Activated CD8-positive, alpha-beta memory T cell treated with anti-CD3 and anti-CD28 coated beads for 36 hours (primary cell): ENCODE results near the gene EARS2. TPM values are rescaled to one million over a fixed set of nuclear protein-coding genes. Genes with fewer than 3 reads are reported as not detected.
"Not testable (repeated sequence)": the region's sequence is repeated elsewhere in the genome, so short reads cannot be mapped to it uniquely, and the experiment has no call there.

ENCODE experiments used
- CTCF ChIA-PET: fragments of 350-600 bp; sonication (Branson Sonifier 250); formaldehyde crosslinking; loops from one replicate; lab custom pipeline; 2021; ENCODE audit warnings: antibody characterized with exemption; lab: Charles Lee
- POLR2A ChIA-PET: fragments of 350-600 bp; sonication (Branson Sonifier 250); formaldehyde crosslinking; loops from one replicate; lab custom pipeline; 2021; ENCODE audit warnings: antibody characterized with exemption; lab: Charles Lee
- total RNA-seq, 2 experiments: library from RNA; stranded (reverse); gene quantifications; one replicate each; pipeline ENCODE4 v1.2.3, GENCODE V29; 2021

EARS2 gene
- total RNA-seq, 2 experiments from 2014 or later = 25.6 to 28.2 TPM

GRCh38 chr16:23512168-23512695 lies 44.9 kb downstream of the EARS2 start:
- ChIA-PET POLR2A (no interaction called here), CTCF (no interaction called here)

- ChIA-PET POLR2A (no interaction called here), CTCF (no interaction called here)
Observed at GRCh38 chr16:23511731-23512130, 45.4 kb downstream of the EARS2 start.

GRCh38 chr16:23510915-23511270 lies 46.3 kb downstream of the EARS2 start:
- CTCF ChIA-PET = interaction anchor here (1.0 kb wide), 1 partner anchor 41 kb away, joined by 3 read pairs; no protein-coding TSS in a partner anchor
- POLR2A ChIA-PET = not testable (repeated sequence)

GRCh38 chr16:23510164-23510914 lies 46.8 kb downstream of the EARS2 start, which contains the start of gene GGA2:
TSS of gene GGA2 (minus strand) at chr16:23510494. CDS start at chr16:23510411, 83 bp downstream.
- POLR2A ChIA-PET = no interaction called here
- CTCF ChIA-PET = interaction anchor here (1.0 kb wide), 1 partner anchor 41 kb away, joined by 3 read pairs; no protein-coding TSS in a partner anchor

- CTCF ChIA-PET = interaction anchor here (1.0 kb wide), 1 partner anchor 48 kb away, joined by 3 read pairs; the partner anchor contains the start of gene UBFD1
- POLR2A ChIA-PET = no interaction called here
Observed at GRCh38 chr16:23509782-23510163, 47.4 kb downstream of the EARS2 start.

GRCh38 chr16:23509441-23509754 lies 47.8 kb downstream of the EARS2 start:
- POLR2A ChIA-PET = no interaction called here
- CTCF ChIA-PET = interaction anchor here (1.0 kb wide), 1 partner anchor 48 kb away, joined by 3 read pairs; the partner anchor contains the start of gene UBFD1

GRCh38 chr16:23508589-23509440 lies 48.3 kb downstream of the EARS2 start:
- ChIA-PET CTCF (interaction anchor here (1.0 kb wide), 1 partner anchor 49 kb away, joined by 3 read pairs; the partner anchor contains the start of gene UBFD1), POLR2A (interaction anchor here (0.6 kb wide), 1 partner anchor 39 kb away, joined by 3 read pairs; no protein-coding TSS in a partner anchor)

GRCh38 chr16:23506606-23506994 lies 50.5 kb downstream of the EARS2 start:
- CTCF ChIA-PET = interaction anchor here (1.0 kb wide), 2 partner anchors 25 to 51 kb away, joined by 3 to 4 read pairs; partner anchors contain the start of genes EARS2 and UBFD1
- POLR2A ChIA-PET = no interaction called here

GRCh38 chr16:23505671-23506605 lies 51.2 kb downstream of the EARS2 start:
- ChIA-PET POLR2A (interaction anchor here (0.6 kb wide), 1 partner anchor 122 kb away, joined by 6 read pairs; no protein-coding TSS in a partner anchor), CTCF (interaction anchor here (1.0 kb wide), 2 partner anchors 24 to 52 kb away, joined by 3 to 4 read pairs; partner anchors contain the start of genes EARS2 and UBFD1)

- ChIA-PET CTCF (interaction anchor here (1.0 to 1.6 kb wide), 2 partner anchors 52 to 53 kb away, joined by 4 to 5 read pairs; partner anchors contain the start of genes EARS2 and UBFD1), POLR2A (interaction anchor here (0.6 to 0.9 kb wide), 2 partner anchors 23 to 121 kb away, joined by 6 to 7 read pairs; no protein-coding TSS in a partner anchor)
Observed at GRCh38 chr16:23505180-23505665, 51.9 kb downstream of the EARS2 start.

- POLR2A ChIA-PET = interaction anchor here (0.8 to 0.9 kb wide), 2 partner anchors 22 to 53 kb away, joined by 3 to 7 read pairs; partner anchors contain the start of genes EARS2 and UBFD1
- CTCF ChIA-PET = interaction anchor here (0.5 to 1.6 kb wide), 2 partner anchors 53 to 111 kb away, joined by 4 to 5 read pairs; partner anchors contain the start of gene UBFD1
Observed at GRCh38 chr16:23504453-23505179, 52.5 kb downstream of the EARS2 start.

- CTCF ChIA-PET = interaction anchor here (0.7 to 1.6 kb wide), 2 partner anchors 13 to 54 kb away, joined by 3 to 5 read pairs; partner anchors contain the start of gene UBFD1
- POLR2A ChIA-PET = interaction anchor here (0.5 to 0.9 kb wide), 3 partner anchors 21 to 1691 kb away, joined by 3 to 7 read pairs (median 5); partner anchors contain the start of genes EARS2 and UBFD1
Observed at GRCh38 chr16:23504076-23504452, 53.1 kb downstream of the EARS2 start.

- CTCF ChIA-PET = no interaction called here
- POLR2A ChIA-PET = no interaction called here
Observed at GRCh38 chr16:23502466-23502865, 54.7 kb downstream of the EARS2 start.

- ChIA-PET CTCF (no interaction called here), POLR2A (no interaction called here)
Observed at GRCh38 chr16:23501291-23501690, 55.9 kb downstream of the EARS2 start.

GRCh38 chr16:23500862-23501225 lies 56.3 kb downstream of the EARS2 start:
- ChIA-PET POLR2A (no interaction called here), CTCF (no interaction called here)

- CTCF ChIA-PET = no interaction called here
- POLR2A ChIA-PET = no interaction called here
Observed at GRCh38 chr16:23500212-23500861, 56.8 kb downstream of the EARS2 start.

GRCh38 chr16:23499801-23500200 lies 57.3 kb downstream of the EARS2 start:
- ChIA-PET CTCF (no interaction called here), POLR2A (no interaction called here)
